RPMI7951 (cell line): Measurements from ENCODE around the gene LRRC47. TPM values are rescaled to one million over a fixed set of nuclear protein-coding genes. Genes with fewer than 3 reads are reported as not detected.

Experiments
- DNase-seq: peaks from one replicate; pipeline ENCODE4 v3.0.0-alpha.2; 2012; ENCODE audit warnings: low read depth
- total RNA-seq: library from RNA; depleted of rRNA; stranded (reverse); fragments of >200 nt; shearing (Covaris generic); gene quantifications from 2 replicates; pipeline ENCODE4 v1.2.3, GENCODE V29; 2014; rRNA removed

The LRRC47 gene
- total RNA-seq: 19.2 and 25.3 TPM in 2 replicates

- peak; percentile 90 for DNase-seq
Measured at GRCh38 chr1:3796215-3797061, at the start of gene LRRC47. LRRC47 (minus strand) TSS chr1:3796498; CDS start chr1:3796476, 22 bp downstream.

- no peak for DNase-seq
Measured at GRCh38 chr1:3842912-3843311, 46.6 kb upstream of the LRRC47 start.

GRCh38 chr1:3841491-3841890 is 45.2 kb upstream of the LRRC47 start:
- no peak for DNase-seq

- DNase-seq: no peak
Measured at GRCh38 chr1:3838788-3839187, 42.5 kb upstream of the LRRC47 start.

GRCh38 chr1:3837685-3838084 is 41.4 kb upstream of the LRRC47 start:
- DNase-seq: no peak

- no peak for DNase-seq
Measured at GRCh38 chr1:3837200-3837599, 40.9 kb upstream of the LRRC47 start.

GRCh38 chr1:3836421-3836820 is 40.1 kb upstream of the LRRC47 start:
- no peak for DNase-seq

- no peak for DNase-seq
Measured at GRCh38 chr1:3834701-3835100, 38.4 kb upstream of the LRRC47 start.

- no peak for DNase-seq
Measured at GRCh38 chr1:3831689-3832088, 35.4 kb upstream of the LRRC47 start.

GRCh38 chr1:3828391-3828790 is 32.1 kb upstream of the LRRC47 start:
- no peak for DNase-seq

GRCh38 chr1:3827813-3828307 is 31.6 kb upstream of the LRRC47 start:
- no peak for DNase-seq

GRCh38 chr1:3825356-3825755 is 29.1 kb upstream of the LRRC47 start:
- no peak for DNase-seq

- DNase-seq: no peak
Measured at GRCh38 chr1:3824650-3825049, 28.4 kb upstream of the LRRC47 start.

GRCh38 chr1:3822421-3822820 is 26.1 kb upstream of the LRRC47 start:
- DNase-seq: no peak

- DNase-seq: no peak
Measured at GRCh38 chr1:3821908-3822307, 25.6 kb upstream of the LRRC47 start.

- no peak for DNase-seq
Measured at GRCh38 chr1:3821447-3821846, 25.1 kb upstream of the LRRC47 start.

- DNase-seq: no peak
Measured at GRCh38 chr1:3821004-3821403, 24.7 kb upstream of the LRRC47 start.

GRCh38 chr1:3820316-3820715 is 24.0 kb upstream of the LRRC47 start:
- no peak for DNase-seq

GRCh38 chr1:3819771-3820200 is 23.5 kb upstream of the LRRC47 start:
- no peak for DNase-seq

GRCh38 chr1:3817821-3818597 is 21.7 kb upstream of the LRRC47 start:
- DNase-seq: no peak

GRCh38 chr1:3817138-3817740 is 20.9 kb upstream of the LRRC47 start:
- DNase-seq: no peak
